ENCODE data around the gene AHCYL1. TPM values are rescaled to one million over a fixed set of nuclear protein-coding genes. Genes with fewer than 3 reads are reported as not detected.

AHCYL1 gene
- total RNA-seq, 1 donor from 2014 or later = 123 TPM

DNA sequence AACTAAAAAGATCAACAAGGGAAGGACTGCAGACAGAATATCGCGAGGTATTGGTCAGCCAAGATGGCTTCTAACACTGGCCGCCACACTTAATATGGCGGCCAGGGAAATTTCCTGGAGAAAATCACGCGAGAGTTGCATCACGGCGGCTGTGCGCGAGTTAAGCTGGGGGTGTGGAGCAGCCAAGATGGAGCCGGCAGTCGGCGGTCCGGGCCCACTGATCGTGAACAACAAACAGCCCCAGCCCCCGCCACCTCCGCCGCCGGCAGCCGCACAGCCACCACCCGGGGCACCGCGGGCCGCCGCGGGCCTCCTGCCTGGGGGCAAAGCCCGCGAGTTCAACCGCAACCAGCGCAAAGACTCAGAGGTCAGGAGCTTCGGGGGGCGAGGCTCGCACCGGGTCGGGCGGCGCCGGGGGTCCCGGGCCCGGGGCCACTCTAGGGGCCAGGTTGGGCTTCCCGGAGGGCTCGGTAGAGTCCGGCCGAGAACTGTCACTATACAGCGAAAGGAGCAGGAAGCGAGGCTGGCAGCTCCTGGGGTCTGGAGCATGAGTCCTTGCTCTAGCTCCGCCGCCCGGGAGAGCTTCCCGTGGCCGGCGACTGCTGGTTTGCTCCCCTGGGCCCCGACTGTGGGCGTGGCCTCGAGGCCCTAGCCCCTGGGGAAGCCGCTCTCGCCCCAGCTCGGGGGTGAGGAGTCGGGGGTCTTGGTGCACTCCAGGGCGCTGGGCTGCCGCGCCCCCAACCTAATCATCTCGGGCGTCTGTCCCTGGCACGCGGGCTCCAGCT lies 50.1 kb downstream of the AHCYL1 start, which contains the start of gene STRIP1:
Gene STRIP1 (plus strand): TSS at position 174 of the 785 bp plus-strand sequence. CDS start 14 bp downstream, at position 188.
- DNase-seq (ENCODE audit: low spot score) = peak; percentile 97

- DNase-seq (ENCODE audit: low spot score) = no peak
Measured at GRCh38 chr1:110035236-110035752, 50.7 kb downstream of the AHCYL1 start.

- no peak for DNase-seq (ENCODE audit: low spot score)
Measured at GRCh38 chr1:110038271-110038670, 53.7 kb downstream of the AHCYL1 start.

- no peak for DNase-seq (ENCODE audit: low spot score)
Measured at GRCh38 chr1:110039641-110040040, 55.1 kb downstream of the AHCYL1 start.

- DNase-seq (ENCODE audit: low spot score) = no peak
Measured at GRCh38 chr1:110040548-110040947, 56.0 kb downstream of the AHCYL1 start.

DNA sequence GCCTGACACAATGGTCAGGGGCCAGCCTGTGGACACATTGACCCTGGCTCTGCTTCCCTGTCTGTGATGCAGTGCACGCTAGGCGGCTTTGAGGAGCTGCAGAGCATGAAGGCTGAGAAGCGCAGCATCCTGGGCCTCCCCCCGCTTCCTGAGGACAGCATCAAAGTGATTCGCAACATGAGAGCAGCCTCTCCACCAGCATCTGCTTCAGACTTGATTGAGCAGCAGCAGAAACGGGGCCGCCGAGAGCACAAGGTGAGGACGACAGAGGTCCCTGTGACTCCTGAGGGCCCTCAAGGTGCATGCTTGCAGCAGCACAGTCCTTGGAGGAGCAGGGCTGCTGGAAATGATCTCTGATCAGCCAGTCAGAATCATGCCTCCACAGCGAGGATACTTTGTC lies 58.5 kb downstream of the AHCYL1 start:
- DNase-seq (ENCODE audit: low spot score) = no peak

DNA sequence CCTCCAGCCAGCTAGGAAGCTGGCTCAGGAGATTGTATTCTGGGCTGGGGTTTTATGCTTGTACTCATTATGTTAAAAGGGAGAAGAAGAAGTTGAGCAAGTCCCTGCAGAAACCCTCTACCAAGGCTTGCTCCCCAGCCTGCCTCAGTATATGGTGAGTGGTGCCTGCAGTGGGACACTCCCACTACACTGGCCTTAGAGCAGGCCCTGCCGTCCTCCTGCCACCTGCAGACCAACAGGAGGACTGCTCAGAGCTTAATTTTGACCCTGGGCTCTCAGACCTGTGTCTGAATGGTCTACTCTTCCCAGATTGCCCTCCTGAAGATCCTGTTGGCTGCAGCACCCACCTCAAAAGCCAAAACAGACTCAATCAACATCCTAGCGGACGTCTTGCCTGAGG lies 62.9 kb downstream of the AHCYL1 start:
- no peak for DNase-seq (ENCODE audit: low spot score)

DNA sequence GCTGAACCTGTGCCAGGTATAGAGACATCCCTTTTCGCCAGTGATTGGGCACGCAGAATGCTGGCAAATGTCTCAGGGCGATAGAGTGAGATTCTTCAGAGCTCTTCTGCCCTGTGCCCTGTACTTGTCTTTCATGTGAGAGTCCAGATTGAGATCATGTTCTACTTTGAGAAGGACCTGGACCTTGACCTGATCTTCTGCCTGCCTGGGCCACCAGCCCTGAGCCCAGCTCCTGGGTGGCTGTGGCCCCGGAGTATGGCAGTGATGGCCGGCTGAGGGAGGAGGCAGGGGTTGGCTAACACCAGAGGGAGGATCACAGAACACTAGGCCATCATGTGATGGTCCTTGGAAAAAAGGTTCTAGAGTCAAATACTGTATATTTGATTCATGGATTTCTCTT lies 63.7 kb downstream of the AHCYL1 start:
- no peak for DNase-seq (ENCODE audit: low spot score)

DNA sequence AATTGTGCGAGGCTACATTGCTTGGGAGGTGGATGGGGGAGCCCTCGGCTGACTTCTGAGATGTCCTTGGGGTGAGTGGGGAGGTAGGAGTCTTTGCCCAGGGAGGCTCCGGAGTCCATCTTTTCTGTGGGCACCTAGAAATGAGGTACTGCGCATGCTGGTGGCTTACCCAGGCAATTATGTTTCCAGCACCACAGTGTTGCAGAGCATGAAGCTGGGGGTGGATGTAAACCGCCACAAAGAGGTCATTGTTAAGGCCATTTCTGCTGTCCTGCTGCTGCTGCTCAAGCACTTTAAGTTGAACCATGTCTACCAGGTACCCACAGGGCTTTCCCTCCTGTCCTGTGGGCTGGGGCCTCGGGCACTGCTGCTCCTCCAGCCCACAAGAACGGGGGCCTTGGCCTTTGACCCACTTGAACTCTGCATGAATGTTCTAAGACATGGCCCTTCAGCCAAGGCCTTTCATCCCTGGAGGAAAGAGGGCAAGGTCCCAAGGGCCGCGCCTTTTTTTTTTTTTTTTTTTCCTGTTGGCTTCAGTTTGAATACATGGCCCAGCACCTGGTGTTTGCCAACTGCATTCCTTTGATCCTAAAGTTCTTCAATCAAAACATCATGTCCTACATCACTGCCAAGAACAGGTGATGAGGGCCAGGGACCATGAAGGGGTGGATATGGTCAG lies 64.5 kb downstream of the AHCYL1 start:
- DNase-seq (ENCODE audit: low spot score) = no peak

- DNase-seq (ENCODE audit: low spot score) = no peak
Measured at GRCh38 chr1:110049801-110050601, 65.4 kb downstream of the AHCYL1 start.

DNA sequence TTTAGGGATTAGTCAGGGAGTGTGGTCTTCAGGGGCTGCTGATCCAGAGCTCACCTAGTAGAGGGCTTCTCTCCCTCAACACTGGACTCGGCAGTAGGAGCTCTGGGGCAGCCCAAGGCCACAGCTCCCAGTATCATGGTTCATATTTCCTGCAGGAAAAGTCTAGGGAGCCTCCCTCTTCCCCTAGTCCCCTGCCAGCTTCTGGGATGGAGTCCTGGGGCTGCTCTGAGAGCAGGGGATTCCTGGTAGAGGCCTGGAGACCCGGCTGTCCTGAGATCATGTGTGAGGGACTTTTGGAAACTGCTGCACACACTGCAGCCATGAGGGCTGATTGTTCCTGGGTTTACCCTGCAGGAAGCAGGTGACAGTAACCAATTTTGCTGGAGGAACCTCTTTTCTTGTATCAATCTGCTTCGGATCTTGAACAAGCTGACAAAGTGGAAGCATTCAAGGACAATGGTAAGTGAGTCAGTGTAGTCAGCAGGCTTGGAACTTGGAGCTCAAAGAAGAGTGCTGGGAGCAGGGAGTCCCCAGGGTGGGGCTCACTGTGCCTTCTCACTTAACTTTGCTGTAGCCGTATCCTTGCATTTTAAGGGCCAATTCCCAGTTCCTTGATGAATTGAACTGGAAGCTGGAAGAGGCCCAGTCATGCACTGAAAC lies 66.2 kb downstream of the AHCYL1 start:
- no peak for DNase-seq (ENCODE audit: low spot score)

GRCh38 chr1:110051262-110051648 lies 66.7 kb downstream of the AHCYL1 start:
- no peak for DNase-seq (ENCODE audit: low spot score)

DNA sequence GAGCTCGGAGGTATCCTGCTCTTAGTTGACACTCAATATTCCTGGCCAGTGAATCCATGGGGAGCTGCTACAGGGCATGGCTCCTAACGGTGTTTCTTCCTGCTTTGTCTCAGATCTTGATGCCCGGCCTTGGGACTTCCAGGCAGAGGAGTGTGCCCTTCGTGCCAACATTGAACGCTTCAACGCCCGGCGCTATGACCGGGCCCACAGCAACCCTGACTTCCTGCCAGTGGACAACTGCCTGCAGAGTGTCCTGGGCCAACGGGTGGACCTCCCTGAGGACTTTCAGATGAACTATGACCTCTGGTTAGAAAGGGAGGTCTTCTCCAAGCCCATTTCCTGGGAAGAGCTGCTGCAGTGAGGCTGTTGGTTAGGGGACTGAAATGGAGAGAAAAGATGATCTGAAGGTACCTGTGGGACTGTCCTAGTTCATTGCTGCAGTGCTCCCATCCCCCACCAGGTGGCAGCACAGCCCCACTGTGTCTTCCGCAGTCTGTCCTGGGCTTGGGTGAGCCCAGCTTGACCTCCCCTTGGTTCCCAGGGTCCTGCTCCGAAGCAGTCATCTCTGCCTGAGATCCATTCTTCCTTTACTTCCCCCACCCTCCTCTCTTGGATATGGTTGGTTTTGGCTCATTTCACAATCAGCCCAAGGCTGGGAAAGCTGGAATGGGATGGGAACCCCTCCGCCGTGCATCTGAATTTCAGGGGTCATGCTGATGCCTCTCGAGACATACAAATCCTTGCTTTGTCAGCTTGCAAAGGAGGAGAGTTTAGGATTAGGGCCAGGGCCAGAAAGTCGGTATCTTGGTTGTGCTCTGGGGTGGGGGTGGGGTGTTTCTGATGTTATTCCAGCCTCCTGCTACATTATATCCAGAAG lies 69.2 kb downstream of the AHCYL1 start:
- DNase-seq (ENCODE audit: low spot score) = no peak

DNA sequence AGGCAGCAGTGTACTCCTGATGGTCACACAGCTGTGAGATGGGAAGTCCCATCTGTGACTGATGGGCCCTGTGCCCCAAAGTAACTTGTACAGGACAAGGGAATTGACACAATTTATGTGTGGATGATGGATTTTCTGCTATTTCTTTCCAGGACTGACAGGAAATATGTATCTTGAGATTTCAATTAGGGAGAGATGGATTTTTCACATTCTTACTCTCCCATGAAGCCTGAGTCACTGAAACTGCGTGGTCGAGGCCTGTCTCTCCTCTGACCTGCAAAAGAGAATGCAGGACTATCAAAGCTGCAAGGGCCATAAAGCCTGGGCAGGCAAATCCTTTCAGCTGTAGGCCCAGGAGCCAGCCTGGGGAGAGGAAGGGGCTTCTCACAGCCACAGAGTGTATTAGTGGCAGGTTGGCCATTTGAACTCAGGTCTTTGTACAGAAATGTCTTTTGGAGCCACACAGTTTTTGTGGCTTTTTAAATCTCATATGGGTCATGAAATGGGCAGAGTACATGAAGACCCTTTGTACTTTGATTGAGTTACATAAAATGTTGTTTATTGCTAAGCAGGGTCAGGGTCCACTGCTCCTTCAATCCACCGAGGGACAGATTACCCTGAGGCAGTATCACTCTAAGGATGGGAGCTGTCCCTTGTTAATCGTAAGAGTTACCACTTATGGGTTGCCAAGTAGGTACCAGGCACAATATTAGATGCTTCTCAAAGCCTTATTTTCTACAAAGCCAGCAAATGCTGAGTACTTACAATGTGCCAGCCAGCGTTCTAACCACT lies 71.1 kb downstream of the AHCYL1 start:
- no peak for DNase-seq (ENCODE audit: low spot score)

DNA sequence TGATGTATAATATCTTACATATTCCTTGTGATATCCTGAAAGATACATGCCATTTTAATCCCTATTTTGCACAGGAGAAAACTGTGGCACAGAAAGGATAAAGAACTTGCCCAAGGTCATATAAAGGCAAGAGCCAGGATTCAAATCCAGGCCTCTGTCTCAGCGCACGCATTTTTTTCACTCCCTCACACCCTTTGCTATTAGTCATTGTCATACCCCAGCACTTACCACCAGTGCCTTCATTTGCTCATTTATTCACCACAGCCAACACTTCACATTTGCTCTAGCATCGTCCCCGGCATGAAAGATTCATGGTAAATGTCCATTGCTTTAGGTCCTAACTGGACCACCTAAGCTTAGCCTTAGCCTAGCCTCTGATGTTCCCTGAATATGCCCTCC lies 71.7 kb downstream of the AHCYL1 start:
- no peak for DNase-seq (ENCODE audit: low spot score)

DNA sequence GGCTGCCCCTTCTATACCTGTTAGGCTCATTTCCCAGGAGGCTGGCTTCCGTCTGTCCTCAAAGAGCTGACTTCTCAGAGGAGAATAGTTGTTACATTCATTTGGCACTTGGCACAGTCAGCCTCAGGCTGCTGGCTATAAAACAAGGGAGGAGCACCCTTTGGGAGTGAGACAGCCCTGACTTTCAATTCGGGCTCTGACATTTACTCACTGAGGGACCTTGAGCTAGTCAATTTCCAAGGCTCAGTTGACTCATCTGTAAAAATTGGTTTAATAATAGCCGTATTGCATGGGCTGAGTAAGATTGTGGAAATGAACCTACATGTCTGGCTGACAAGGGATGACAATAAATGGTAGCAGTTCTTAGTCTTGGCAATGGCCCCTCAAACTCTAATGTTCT lies 72.2 kb downstream of the AHCYL1 start:
- no peak for DNase-seq (ENCODE audit: low spot score)

- no peak for DNase-seq (ENCODE audit: low spot score)
Measured at GRCh38 chr1:110057963-110058518, 73.5 kb downstream of the AHCYL1 start.

- no peak for DNase-seq (ENCODE audit: low spot score)
Measured at GRCh38 chr1:110058591-110058990, 74.0 kb downstream of the AHCYL1 start.
